Activated gamma-delta T cell (primary cell): ENCODE data around the gene IRF9.
"Not testable (repeated sequence)": the region's sequence is repeated elsewhere in the genome, so short reads cannot be mapped to it uniquely, and the experiment has no call there.

Experiments used
- DNase-seq: peaks from one replicate; lab custom pipeline; 2025; lab: John Stamatoyannopoulos, UW

IRF9 gene

GRCh38 chr14:24194873-24195185 is 33.8 kb downstream of the IRF9 start:
- DNase-seq: no peak

GRCh38 chr14:24195186-24196070 is 34.4 kb downstream of the IRF9 start, which contains the start of gene TM9SF1:
Gene TM9SF1 (minus strand): TSS chr14:24195441. CDS start chr14:24195019, 422 bp downstream.
- peak; percentile 93 for DNase-seq

DNA sequence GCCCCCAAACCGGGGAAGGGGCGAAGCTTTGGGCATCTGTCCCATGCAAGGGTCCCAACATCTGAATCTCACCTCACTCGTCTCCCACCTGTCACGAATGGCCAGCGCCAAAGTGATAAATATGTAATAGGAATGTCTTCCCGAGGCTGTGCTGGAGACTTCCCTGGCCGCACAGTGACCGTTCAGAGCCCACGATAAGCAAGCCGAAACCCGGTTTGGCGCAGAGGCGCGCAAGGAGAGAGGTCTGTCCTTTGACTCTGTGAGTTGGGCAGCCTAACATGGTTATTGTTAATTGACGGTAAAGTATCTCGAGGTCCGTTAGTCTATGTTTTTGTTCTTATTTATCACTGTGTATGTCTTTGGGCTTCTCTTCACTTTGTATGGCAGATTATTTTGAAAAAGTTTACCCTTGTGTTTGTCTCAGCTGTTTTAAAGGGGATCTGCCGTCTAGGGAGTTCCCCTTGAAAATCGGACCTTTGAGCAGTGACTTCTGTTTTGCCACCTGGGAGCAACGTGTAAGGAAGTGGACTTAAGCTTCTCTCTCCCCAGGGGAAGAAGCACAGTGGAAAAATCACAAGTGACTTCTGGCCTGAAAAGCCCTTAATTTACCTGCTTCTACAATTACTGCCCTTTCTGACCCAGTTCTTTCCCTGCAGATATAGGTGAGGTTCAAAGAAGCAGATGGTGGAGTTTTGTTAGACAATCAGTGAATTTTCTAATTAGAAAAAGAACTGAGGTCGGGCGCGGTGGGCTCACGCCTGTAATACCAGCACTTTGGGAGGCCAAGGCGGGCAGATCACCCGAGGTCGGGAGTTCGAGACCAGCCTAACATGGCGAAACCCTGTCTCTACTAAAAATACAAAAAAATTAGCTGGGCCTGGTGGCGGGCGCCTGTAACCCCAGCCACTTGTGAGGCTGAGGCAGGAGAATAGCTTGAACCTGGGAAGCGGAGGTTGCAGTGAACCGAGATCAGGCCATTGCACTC is 35.3 kb downstream of the IRF9 start:
- no peak for DNase-seq

GRCh38 chr14:24197056-24197450 is 36.0 kb downstream of the IRF9 start:
- no peak for DNase-seq

GRCh38 chr14:24198814-24199524 is 37.9 kb downstream of the IRF9 start:
- DNase-seq: no peak

DNA sequence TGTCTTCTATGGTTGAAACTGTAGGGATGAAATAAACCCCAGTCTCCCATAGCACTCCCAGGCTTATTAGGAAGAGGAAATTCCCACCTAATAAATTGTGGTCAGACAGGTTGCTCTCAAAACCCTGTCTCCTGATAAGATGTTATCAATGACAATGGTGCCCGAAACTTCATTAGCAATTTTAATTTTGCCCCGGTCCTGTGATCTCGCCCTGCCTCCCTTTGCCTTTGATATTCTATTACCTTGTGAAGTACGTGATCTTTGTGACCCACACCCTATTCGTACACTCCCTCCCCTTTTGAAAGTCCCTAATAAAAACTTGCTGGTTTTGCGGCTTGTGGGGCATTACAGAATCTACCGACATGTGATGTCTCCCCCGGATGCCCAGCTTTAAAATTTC is 41.5 kb downstream of the IRF9 start:
- DNase-seq: not testable (repeated sequence)

DNA sequence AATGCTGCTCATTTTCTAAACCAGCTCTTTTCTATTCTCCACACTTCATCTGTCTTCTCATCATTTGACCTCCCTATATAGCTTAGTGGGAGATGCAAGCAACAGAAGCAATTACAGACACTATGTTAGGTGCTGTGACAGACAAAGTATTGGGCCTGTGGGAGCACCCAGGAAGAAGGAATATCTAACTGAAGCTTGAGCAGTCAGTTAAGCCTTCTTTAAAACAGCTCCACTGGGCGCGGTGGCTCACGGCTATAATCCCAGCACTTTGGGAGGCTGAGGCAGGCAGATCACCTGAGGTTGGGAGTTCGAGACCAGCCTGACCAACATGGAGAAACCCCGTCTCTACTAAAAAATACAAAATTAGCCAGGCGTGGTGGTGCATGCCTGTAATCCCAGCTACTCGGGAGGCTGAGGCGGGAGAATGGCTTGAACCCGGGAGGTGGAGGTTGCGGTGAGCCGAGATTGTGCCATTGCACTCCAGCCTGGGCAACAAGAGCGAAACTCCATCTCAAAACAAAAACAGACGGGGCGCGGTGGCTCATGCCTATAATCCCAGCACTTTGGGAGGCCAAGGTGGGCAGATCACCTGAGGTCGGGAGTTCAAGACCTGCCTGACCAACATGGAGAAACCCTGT is 42.3 kb downstream of the IRF9 start:
- not testable (repeated sequence) for DNase-seq

- no peak for DNase-seq
These were observed 43.4 kb downstream of the IRF9 start for GRCh38 chr14:24204163-24205146.

GRCh38 chr14:24206260-24207103 is 45.4 kb downstream of the IRF9 start:
- no peak for DNase-seq

GRCh38 chr14:24207104-24207551 is 46.1 kb downstream of the IRF9 start:
- DNase-seq: no peak

GRCh38 chr14:24207625-24208024 is 46.6 kb downstream of the IRF9 start:
- no peak for DNase-seq

GRCh38 chr14:24211311-24211710 is 50.2 kb downstream of the IRF9 start:
- no peak for DNase-seq

- peak; percentile 94 for DNase-seq
These were observed 52.1 kb downstream of the IRF9 start, which contains the start of gene CHMP4A for GRCh38 chr14:24212924-24213865. Gene CHMP4A (minus strand): TSS chr14:24213488. CDS start chr14:24213439, 49 bp downstream.

DNA sequence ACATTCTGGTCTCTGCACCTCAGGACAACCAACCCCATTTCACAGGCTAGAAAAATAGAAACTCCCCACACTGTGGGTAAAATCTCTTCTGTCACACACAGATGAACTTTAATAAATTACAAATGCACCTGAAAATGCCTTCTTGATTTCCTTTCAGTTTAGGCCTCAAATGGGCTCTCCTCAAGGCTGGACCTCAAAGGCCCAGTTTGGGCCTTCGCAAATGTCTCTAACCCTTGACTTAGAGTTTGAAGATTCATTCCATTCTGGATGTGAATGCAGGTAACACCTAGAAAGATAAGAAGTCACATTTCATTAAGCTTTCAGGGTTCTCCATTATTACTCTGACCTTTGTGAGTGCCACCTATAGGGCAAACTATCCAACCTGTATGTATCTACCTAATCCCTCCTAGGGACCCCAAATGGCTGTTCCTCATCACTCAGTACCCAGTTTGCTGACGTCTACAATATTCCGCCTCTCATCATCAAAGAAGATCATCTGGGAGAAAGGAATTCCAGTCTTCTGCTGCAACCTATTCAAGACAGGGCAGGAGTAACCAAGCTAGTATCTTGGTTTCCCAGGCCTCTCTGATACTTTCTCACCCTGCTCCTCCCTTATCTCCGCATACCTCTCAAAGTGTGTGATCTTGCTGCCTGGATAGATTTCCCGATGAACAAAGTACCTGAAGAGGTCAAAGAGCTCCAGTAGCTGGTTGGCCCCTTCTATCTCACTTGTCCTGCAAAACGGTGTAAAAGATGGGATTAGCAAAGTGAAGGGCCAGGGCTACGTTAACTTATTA is 53.0 kb downstream of the IRF9 start:
- no peak for DNase-seq

GRCh38 chr14:24215495-24216344 is 54.7 kb downstream of the IRF9 start, which contains the start of gene MDP1:
Gene MDP1 (minus strand): TSS chr14:24216066. CDS start chr14:24215955, 111 bp downstream.
- peak; percentile 61 for DNase-seq
